GM21723 (cell line): ENCODE measurements around the gene CTNNA2.

Source experiments
- ATAC-seq: cut with Tn5 transposase; IDR thresholded peaks from one replicate; pipeline ENCODE4 v1.9.1; 2021; ENCODE audit warnings: mild to moderate bottlenecking, moderate library complexity; ENCODE audit not compliant: unreplicated experiment

Gene CTNNA2

GRCh38 chr2:80302314-80303005 lies 789.6 kb downstream of the CTNNA2 start:
- ATAC-seq: no peak

GRCh38 chr2:80303006-80303908 lies 790.4 kb downstream of the CTNNA2 start:
- ATAC-seq: no peak

GRCh38 chr2:80303909-80304837 lies 791.3 kb downstream of the CTNNA2 start, which contains the start of gene LRRTM1:
TSS of gene LRRTM1 (minus strand) at chr2:80304752. CDS start at chr2:80303819, 933 bp downstream.
- no peak for ATAC-seq

GRCh38 chr2:80311304-80311703 lies 798.5 kb downstream of the CTNNA2 start:
- no peak for ATAC-seq

- ATAC-seq: no peak
Measured at GRCh38 chr2:80312282-80312839, 799.5 kb downstream of the CTNNA2 start.

GRCh38 chr2:80322311-80322920 lies 809.6 kb downstream of the CTNNA2 start:
- ATAC-seq: no peak

- no peak for ATAC-seq
Measured at GRCh38 chr2:80322958-80323357, 810.1 kb downstream of the CTNNA2 start.

- no peak for ATAC-seq
Measured at GRCh38 chr2:80323610-80324009, 810.8 kb downstream of the CTNNA2 start.

- ATAC-seq: no peak
Measured at GRCh38 chr2:80324525-80324924, 811.7 kb downstream of the CTNNA2 start.

- ATAC-seq: no peak
Measured at GRCh38 chr2:80326214-80326613, 813.4 kb downstream of the CTNNA2 start.

GRCh38 chr2:80326861-80327260 lies 814.0 kb downstream of the CTNNA2 start:
- no peak for ATAC-seq

GRCh38 chr2:80328159-80328571 lies 815.3 kb downstream of the CTNNA2 start:
- no peak for ATAC-seq

GRCh38 chr2:80329491-80329890 lies 816.6 kb downstream of the CTNNA2 start:
- no peak for ATAC-seq

- no peak for ATAC-seq
Measured at GRCh38 chr2:80330527-80331450, 817.9 kb downstream of the CTNNA2 start.

- no peak for ATAC-seq
Measured at GRCh38 chr2:80333886-80334285, 821.0 kb downstream of the CTNNA2 start.

GRCh38 chr2:80335411-80335810 lies 822.6 kb downstream of the CTNNA2 start:
- ATAC-seq: no peak

- ATAC-seq: no peak
Measured at GRCh38 chr2:80338794-80339193, 825.9 kb downstream of the CTNNA2 start.

GRCh38 chr2:80340022-80340421 lies 827.2 kb downstream of the CTNNA2 start:
- no peak for ATAC-seq

- no peak for ATAC-seq
Measured at GRCh38 chr2:80348078-80348477, 835.2 kb downstream of the CTNNA2 start.
